GM21723 (cell line): ENCODE measurements around the gene FAS.

Source experiments
- ATAC-seq: cut with Tn5 transposase; IDR thresholded peaks from one replicate; pipeline ENCODE4 v1.9.1; 2021; ENCODE audit warnings: mild to moderate bottlenecking, moderate library complexity; ENCODE audit not compliant: unreplicated experiment

FAS gene

GRCh38 chr10:89029785-89030437, 39.3 kb downstream of the FAS start:
- no peak for ATAC-seq

DNA sequence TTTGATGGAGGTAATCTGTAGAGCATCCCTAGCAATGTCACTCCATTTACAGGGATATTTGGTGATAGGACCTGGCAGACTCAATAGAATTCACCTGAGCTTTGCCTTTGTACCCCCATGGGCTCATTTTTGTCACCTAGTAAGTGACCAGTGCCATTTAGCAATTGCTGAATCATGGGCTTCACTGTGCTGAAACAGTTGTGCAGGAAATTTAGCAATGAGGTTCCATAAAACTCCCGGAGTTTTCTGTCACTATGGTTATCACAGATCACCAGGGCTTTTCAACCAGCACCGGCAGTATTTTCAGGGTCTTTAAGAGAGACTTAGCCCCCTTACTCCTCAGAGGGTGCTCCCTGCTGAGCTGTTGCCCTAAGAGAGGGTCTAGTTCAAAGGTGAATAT, 40.2 kb downstream of the FAS start:
- no peak for ATAC-seq

- ATAC-seq = peak; percentile 56
Measured at GRCh38 chr10:89032141-89032891, 41.7 kb downstream of the FAS start.

- ATAC-seq = no peak
Measured at GRCh38 chr10:89035461-89035860, 44.9 kb downstream of the FAS start.

GRCh38 chr10:89037096-89037495, 46.5 kb downstream of the FAS start:
- no peak for ATAC-seq

- ATAC-seq = no peak
Measured at GRCh38 chr10:89042562-89042961, 52.0 kb downstream of the FAS start.

GRCh38 chr10:89043052-89043451, 52.5 kb downstream of the FAS start:
- no peak for ATAC-seq

DNA sequence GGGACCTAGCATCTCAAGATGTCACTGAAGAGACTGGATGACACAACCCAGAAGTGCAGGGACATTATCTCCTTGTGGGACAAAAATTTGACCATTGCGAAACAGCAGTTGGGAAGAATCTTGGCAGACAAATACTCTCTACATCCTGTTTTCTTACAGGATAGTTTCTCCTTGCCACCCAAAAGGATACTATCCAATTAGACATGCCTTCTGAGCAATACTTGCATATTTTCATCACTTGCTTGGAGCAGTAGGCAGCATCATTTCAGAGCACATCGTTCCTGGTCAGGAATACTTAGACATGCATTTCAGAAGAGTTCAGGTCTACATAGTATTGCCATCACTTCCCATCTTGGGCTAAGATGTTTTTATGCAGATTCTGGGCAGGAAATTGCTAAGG, 56.8 kb downstream of the FAS start:
- ATAC-seq = no peak

- ATAC-seq = no peak
Measured at GRCh38 chr10:89051593-89051992, 61.0 kb downstream of the FAS start.

- no peak for ATAC-seq
Measured at GRCh38 chr10:89053555-89053954, 63.0 kb downstream of the FAS start.

DNA sequence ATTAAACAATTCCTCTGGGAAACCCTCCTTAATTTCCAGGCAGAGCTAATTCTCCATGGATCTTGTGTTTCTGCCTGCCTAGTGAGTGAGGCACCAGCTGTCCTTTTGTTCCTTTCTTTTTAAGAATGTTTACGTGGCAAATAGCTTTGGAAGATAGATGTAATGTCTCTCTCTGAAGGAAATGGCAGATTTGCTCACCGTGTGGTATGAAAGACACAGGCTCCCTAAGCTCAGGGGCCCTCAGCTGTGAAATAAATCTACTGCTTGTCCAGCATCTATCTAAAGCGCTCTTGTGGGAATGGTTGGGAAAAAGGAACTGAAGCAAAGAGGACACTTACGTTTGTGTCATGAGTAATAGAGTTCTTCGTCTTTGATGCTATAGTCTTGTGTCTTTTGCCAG, 64.6 kb downstream of the FAS start:
- no peak for ATAC-seq

DNA sequence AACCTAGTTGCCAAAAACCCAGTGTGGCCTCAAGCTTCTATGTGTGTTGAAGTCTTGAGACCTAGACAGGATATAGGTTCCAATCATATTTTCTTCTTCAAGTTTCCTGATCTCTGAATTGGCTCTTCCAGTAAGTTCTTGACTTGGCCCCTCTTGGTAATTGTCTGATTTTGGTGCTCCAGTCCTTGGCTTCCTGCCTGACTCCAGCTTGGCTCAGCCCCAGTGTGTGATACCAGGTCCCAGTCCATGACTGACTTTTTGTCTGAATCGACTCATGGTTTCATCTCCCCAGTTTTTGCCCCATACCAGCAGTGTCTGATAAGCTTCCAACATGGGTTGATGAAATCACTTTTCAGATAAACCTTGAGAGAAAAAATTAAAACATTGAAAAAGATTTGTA, 72.3 kb downstream of the FAS start:
- ATAC-seq = no peak

DNA sequence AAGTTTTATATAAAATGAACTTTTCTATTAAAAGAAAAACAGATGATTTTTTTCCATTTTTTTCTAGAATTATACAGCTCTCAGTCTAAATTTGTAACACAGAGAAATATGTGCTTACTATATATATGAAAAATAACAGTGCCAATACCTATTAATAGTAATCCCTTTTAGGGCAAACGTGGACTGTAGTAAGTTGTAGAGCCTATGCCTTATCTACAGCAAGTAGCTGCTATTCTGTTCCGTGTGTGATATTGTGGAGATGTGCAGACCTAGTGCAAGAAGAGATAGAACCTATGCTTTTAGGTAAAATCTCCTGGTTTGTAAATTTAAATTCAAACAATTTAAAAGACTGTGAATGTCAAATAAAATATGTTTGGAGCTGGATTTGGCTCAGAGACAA, 72.9 kb downstream of the FAS start:
- ATAC-seq = no peak

GRCh38 chr10:89064748-89065147, 74.2 kb downstream of the FAS start:
- no peak for ATAC-seq
